CD14-positive monocyte (primary cell): Measurements from ENCODE around the gene ZSCAN5C. TPM values are rescaled to one million over a fixed set of nuclear protein-coding genes. Genes with fewer than 3 reads are reported as not detected.
"Not testable (repeated sequence)": the region's sequence is repeated elsewhere in the genome, so short reads cannot be mapped to it uniquely, and the experiment has no call there.

Experiments
- DNase-seq, 3 donors: peaks; one replicate each; pipeline ENCODE4 v3.0.0-alpha.2; 2011 to 2022
- H2AFZ ChIP-seq: 2 replicates; pipeline ENCODE4 v1.6.0; 2012; ENCODE audit warnings: mild to moderate bottlenecking, low read depth, low read length, inconsistent platforms; ENCODE audit not compliant: insufficient read depth, poor library complexity, severe bottlenecking
- H3K27ac ChIP-seq, 2 donors: 1 replicate in 1 of 2; 2 replicates in 1 of 2; pipeline ENCODE4 v1.5.1; 2012 to 2013; ENCODE audit warnings: low read length in 2 of 2, control low read depth in 1 of 2, inconsistent platforms in 1 of 2, low read depth in 1 of 2, mild to moderate bottlenecking in 1 of 2
- H3K27me3 ChIP-seq, 2 donors: one replicate each; pipeline versions ENCODE4 v1.6.0 to v1.6.1; 2011 to 2013; ENCODE audit warnings: low read length in 2 of 2; ENCODE audit not compliant: control insufficient read depth in 2 of 2, insufficient read depth in 2 of 2
- H3K36me3 ChIP-seq, 2 donors: replicated peaks in 1 of 2; 1 replicate in 1 of 2; 2 replicates in 1 of 2; pipeline versions ENCODE4 v1.5.1 to v1.6.1; 2012 to 2013; ENCODE audit warnings: low read length in 2 of 2, control low read depth in 1 of 2, inconsistent platforms in 1 of 2, mild to moderate bottlenecking in 1 of 2; ENCODE audit not compliant: insufficient read depth in 2 of 2, control insufficient read depth in 1 of 2
- H3K4me1 ChIP-seq, 2 donors: 1 replicate in 1 of 2; 2 replicates in 1 of 2; pipeline versions ENCODE4 v1.5.1 to v1.6.1; 2012 to 2013; ENCODE audit warnings: low read length in 2 of 2, control low read depth in 1 of 2, inconsistent platforms in 1 of 2, mild to moderate bottlenecking in 1 of 2, moderate library complexity in 1 of 2; ENCODE audit not compliant: insufficient read depth in 2 of 2, control insufficient read depth in 1 of 2
- H3K4me2 ChIP-seq: replicated peaks from 2 replicates; pipeline ENCODE3; 2012; ENCODE audit warnings: low read length, moderate library complexity, mild to moderate bottlenecking; ENCODE audit not compliant: poor library complexity, severe bottlenecking; ENCODE audit errors: extremely low read depth
- H3K4me3 ChIP-seq, 3 experiments: fragments of 200-600 bp in 1 of 3; sonication (generic) in 1 of 3; replicated peaks in 1 of 3; 1 replicate in 2 of 3; 2 replicates in 1 of 3; pipeline ENCODE4 v1.5.1; 2011 to 2013; ENCODE audit warnings: low read length in 3 of 3, mild to moderate bottlenecking in 3 of 3, control low read depth in 2 of 3, low read depth in 2 of 3, inconsistent platforms in 1 of 3, moderate library complexity in 1 of 3
- H3K79me2 ChIP-seq: 2 replicates; pipeline ENCODE4 v1.6.0; 2012; ENCODE audit warnings: mild to moderate bottlenecking, control low read depth, inconsistent platforms, low read length, moderate library complexity; ENCODE audit not compliant: insufficient read depth
- H3K9ac ChIP-seq: 2 replicates; pipeline ENCODE4 v1.6.0; 2017; ENCODE audit warnings: low read length, mild to moderate bottlenecking; ENCODE audit not compliant: insufficient read depth, poor library complexity, severe bottlenecking
- H3K9me3 ChIP-seq, 2 donors: replicated peaks in 1 of 2; 1 replicate in 1 of 2; 2 replicates in 1 of 2; pipeline versions ENCODE4 v1.5.1 to v1.6.1; 2012 to 2013; ENCODE audit warnings: low read length in 2 of 2, control low read depth in 1 of 2; ENCODE audit not compliant: control insufficient read depth in 1 of 2, insufficient read depth in 1 of 2
- H4K20me1 ChIP-seq: 2 replicates; pipeline ENCODE4 v1.6.0; 2012; ENCODE audit warnings: mild to moderate bottlenecking, low read length, control low read depth, moderate library complexity; ENCODE audit not compliant: insufficient read depth
- H3K27ac Mint-ChIP-seq, 7 donors: one replicate each; pipeline ENCODE4 v1.8.0; 2020; ENCODE audit warnings: mild to moderate bottlenecking in 7 of 7, mixed read lengths in 7 of 7, moderate library complexity in 6 of 7, inconsistent platforms in 2 of 7
- H3K27me3 Mint-ChIP-seq, 3 donors: one replicate each; pipeline ENCODE4 v1.8.0; 2021 to 2022; ENCODE audit warnings: low read depth in 3 of 3, mild to moderate bottlenecking in 3 of 3, mixed read lengths in 3 of 3, moderate library complexity in 3 of 3, inconsistent platforms in 1 of 3
- H3K36me3 Mint-ChIP-seq, 2 donors: one replicate each; pipeline ENCODE4 v1.8.0; 2020; ENCODE audit warnings: mixed read lengths in 2 of 2, inconsistent platforms in 1 of 2, mild to moderate bottlenecking in 1 of 2
- H3K4me1 Mint-ChIP-seq: one replicate; pipeline ENCODE4 v1.8.0; 2020; ENCODE audit warnings: mild to moderate bottlenecking, mixed read lengths
- H3K4me3 Mint-ChIP-seq, 2 donors: one replicate each; pipeline ENCODE4 v1.8.0; 2020; ENCODE audit warnings: mild to moderate bottlenecking in 2 of 2, mixed read lengths in 2 of 2, moderate library complexity in 1 of 2
- H3K9me3 Mint-ChIP-seq, 7 donors: one replicate each; pipeline ENCODE4 v1.8.0; 2020 to 2022; ENCODE audit warnings: mixed read lengths in 7 of 7, mild to moderate bottlenecking in 6 of 7, moderate library complexity in 6 of 7, inconsistent platforms in 2 of 7
- CTCF ChIP-seq: fragments of 200-600 bp; IDR thresholded peaks from one replicate; pipeline ENCODE4 v1.8.0; 2022; ENCODE audit warnings: antibody characterized with exemption, mild to moderate bottlenecking
- WGBS: methylation state at CpG from one replicate; pipeline ENCODE4 v1.1.5; 2013; ENCODE audit warnings: missing lambda C conversion rate; ENCODE audit not compliant: insufficient coverage; 5-methylcytosine and 5-hydroxymethylcytosine counted together
- intact Hi-C, 2 donors: fragments of 100-400 bp; cut with micrococcal nuclease; formaldehyde crosslinking; loops; one replicate each; pipeline versions ENCODE4 v1.15.0 to v1.15.1; 2023
- polyA plus RNA-seq, 3 donors: library from polyadenylated mRNA; depleted of rRNA in 1 of 3; unstranded in 2 of 3; stranded (reverse) in 1 of 3; fragments of 300-500 nt in 2 of 3; fragments of >200 nt in 1 of 3; fragmentation: Illumina TruSeq in 2 of 3; gene quantifications; 1 replicate in 2 of 3; 2 replicates in 1 of 3; pipeline ENCODE4 v1.2.3, GENCODE V29; 2012 to 2021

Gene ZSCAN5C
- polyA plus RNA-seq, 3 donors: not detected

GRCh38 chr19:56209091-56209490 lies 7.0 kb downstream of the ZSCAN5C start:
- Histone ChIP-seq H3K4me2 (no peak overlapping the region), H3K27ac (no peak overlapping the region), H2AFZ (no peak overlapping the region), H3K9me3 (no peaks in the 10 kb centered on the region), H3K79me2 (no peaks in the 10 kb centered on the region), H3K27me3 (no peaks in the 10 kb centered on the region), H3K4me3 (no peak overlapping the region), H4K20me1 (no peaks in the 10 kb centered on the region), H3K9ac (no peak overlapping the region), H3K36me3 (no peaks in the 10 kb centered on the region), H3K4me1 (no peaks in the 10 kb centered on the region)
- no peaks in the 10 kb centered on the region for H3K4me1 Mint-ChIP-seq
- no peak for DNase-seq
- no peaks in the 10 kb centered on the region for H3K36me3 Mint-ChIP-seq
- H3K27ac Mint-ChIP-seq: no peak overlapping the region
- peaks cover 0 to 5% (median 0%) of the 10 kb centered on the region in 7 donors for H3K9me3 Mint-ChIP-seq
- peaks cover 2 to 15% (median 2%) of the 10 kb centered on the region in 3 donors for H3K27me3 Mint-ChIP-seq
- H3K4me3 Mint-ChIP-seq: no peak overlapping the region
- TF ChIP-seq CTCF: no peak
- intact Hi-C loops: no loop called here
- 97% methylated on average over 11 of the region's 12 CpGs for WGBS

DNA sequence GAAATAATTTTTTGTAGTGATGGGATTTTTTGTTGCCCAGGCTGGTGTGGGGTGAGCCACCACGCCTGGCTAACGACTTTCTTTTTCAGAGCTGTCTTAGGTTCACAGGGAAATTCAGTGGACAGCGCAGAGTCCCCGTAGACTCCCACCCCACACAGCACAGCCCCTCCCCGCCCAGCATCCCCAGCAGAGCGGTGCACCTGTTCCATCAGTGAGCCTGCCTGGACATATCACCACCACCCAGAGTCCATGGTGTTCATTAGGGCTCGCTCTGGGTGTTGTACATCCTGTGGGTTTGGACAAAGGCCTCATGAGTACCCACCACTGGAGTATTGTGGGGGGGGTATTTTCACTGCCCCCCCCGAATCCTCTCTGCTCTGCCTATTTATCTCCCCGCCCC lies 8.0 kb downstream of the ZSCAN5C start:
- H3K4me3 Mint-ChIP-seq, H3K4me1 Mint-ChIP-seq, H3K27me3 ChIP-seq, intact Hi-C loops, H4K20me1 ChIP-seq, H3K27ac ChIP-seq, H3K27ac Mint-ChIP-seq, H3K4me1 ChIP-seq, H3K79me2 ChIP-seq, H3K9me3 Mint-ChIP-seq, H3K4me2 ChIP-seq, H3K36me3 ChIP-seq, H3K36me3 Mint-ChIP-seq, DNase-seq, H3K9me3 ChIP-seq, H3K9ac ChIP-seq, H3K4me3 ChIP-seq, H2AFZ ChIP-seq: not testable (repeated sequence)
- 100% methylated on average over 2 of the region's 9 CpGs for WGBS
- peaks cover 5 to 18% (median 7%) of the 10 kb centered on the region in 3 donors for H3K27me3 Mint-ChIP-seq
